ENCODE measurements around the gene NDUFB10. TPM values are rescaled to one million over a fixed set of nuclear protein-coding genes. Genes with fewer than 3 reads are reported as not detected.

Gene NDUFB10
- total RNA-seq, 1 donor from 2014 or later: 126 TPM

DNA sequence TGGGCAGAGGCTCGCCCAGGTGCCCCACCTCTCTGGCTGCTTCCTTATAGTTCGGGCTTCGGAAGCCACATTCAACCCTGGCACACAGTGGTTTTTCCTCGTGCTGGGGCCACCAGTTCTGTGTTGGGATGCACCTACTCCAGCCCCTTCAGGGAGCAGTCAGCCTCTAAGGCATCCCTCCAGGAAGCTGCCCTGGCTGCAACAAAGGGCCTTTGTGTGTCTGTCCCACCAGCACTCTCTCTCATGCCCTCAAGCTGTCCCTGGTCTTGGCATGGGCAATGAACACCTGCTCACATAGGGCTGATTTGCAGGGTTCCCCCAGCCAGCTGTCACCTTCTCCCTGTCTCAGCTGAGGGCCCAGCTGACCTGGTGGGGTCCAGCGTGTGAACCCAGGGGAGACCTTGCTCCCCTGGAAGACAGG, 22.7 kb downstream of the NDUFB10 start:
- no peak for DNase-seq (ENCODE audit: extremely low spot score, unreplicated experiment)
- TF ChIP-seq, protein P1, sequence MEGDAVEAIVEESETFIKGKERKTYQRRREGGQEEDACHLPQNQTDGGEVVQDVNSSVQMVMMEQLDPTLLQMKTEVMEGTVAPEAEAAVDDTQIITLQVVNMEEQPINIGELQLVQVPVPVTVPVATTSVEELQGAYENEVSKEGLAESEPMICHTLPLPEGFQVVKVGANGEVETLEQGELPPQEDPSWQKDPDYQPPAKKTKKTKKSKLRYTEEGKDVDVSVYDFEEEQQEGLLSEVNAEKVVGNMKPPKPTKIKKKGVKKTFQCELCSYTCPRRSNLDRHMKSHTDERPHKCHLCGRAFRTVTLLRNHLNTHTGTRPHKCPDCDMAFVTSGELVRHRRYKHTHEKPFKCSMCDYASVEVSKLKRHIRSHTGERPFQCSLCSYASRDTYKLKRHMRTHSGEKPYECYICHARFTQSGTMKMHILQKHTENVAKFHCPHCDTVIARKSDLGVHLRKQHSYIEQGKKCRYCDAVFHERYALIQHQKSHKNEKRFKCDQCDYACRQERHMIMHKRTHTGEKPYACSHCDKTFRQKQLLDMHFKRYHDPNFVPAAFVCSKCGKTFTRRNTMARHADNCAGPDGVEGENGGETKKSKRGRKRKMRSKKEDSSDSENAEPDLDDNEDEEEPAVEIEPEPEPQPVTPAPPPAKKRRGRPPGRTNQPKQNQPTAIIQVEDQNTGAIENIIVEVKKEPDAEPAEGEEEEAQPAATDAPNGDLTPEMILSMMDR (IDR thresholded peaks at IDR 0.05): no peak
- no peaks in the 10 kb centered on the region for H3K9me3 Mint-ChIP-seq (ENCODE audit: unreplicated experiment)
- H3K27ac Mint-ChIP-seq (ENCODE audit: unreplicated experiment): no peak overlapping the region
- H3K4me3 Mint-ChIP-seq (ENCODE audit: unreplicated experiment): no peak overlapping the region
- H3K4me1 Mint-ChIP-seq (ENCODE audit: unreplicated experiment): peaks cover 11% of the 10 kb centered on the region
- H3K36me3 Mint-ChIP-seq (ENCODE audit: unreplicated experiment): peaks cover 9% of the 10 kb centered on the region
- H3K27me3 Mint-ChIP-seq (ENCODE audit: unreplicated experiment): peaks cover 9% of the 10 kb centered on the region

DNA sequence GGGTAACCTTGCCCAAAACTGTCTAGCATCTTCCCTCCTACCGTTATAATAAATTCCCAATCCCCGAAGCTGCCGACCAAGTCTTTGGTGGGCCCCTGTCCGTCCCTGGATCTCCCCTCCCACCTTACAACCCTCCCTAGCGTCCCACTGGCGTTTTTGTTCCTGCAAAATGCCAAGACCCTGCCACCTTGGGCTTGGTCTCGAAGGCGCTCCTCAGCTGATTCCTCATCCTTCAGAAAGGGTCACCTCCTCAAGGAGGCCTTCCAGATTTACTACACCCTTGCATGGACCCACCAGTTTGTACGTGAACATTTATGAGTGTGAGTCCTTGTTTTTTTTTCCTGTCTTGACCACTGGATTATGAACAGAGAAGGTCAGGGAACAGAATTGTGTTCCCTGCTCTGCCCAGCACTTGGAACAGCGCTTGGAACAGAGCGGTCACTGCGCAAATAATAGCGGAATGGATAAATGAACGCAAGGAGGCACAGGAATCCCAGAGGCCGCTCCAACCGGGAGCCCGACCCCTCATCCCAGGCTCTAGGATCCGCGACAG, 23.7 kb downstream of the NDUFB10 start:
- Mint-ChIP-seq H3K4me1 (ENCODE audit: unreplicated experiment) (peaks cover 11% of the 10 kb centered on the region), H3K27ac (ENCODE audit: unreplicated experiment) (no peak overlapping the region), H3K9me3 (ENCODE audit: unreplicated experiment) (no peaks in the 10 kb centered on the region), H3K4me3 (ENCODE audit: unreplicated experiment) (peak overlapping the region; percentile 71), H3K36me3 (ENCODE audit: unreplicated experiment) (peaks cover 9% of the 10 kb centered on the region), H3K27me3 (ENCODE audit: unreplicated experiment) (peaks cover 9% of the 10 kb centered on the region)
- TF ChIP-seq, protein P1 (IDR thresholded peaks at IDR 0.05): no peak
- DNase-seq (ENCODE audit: extremely low spot score, unreplicated experiment): no peak

DNA sequence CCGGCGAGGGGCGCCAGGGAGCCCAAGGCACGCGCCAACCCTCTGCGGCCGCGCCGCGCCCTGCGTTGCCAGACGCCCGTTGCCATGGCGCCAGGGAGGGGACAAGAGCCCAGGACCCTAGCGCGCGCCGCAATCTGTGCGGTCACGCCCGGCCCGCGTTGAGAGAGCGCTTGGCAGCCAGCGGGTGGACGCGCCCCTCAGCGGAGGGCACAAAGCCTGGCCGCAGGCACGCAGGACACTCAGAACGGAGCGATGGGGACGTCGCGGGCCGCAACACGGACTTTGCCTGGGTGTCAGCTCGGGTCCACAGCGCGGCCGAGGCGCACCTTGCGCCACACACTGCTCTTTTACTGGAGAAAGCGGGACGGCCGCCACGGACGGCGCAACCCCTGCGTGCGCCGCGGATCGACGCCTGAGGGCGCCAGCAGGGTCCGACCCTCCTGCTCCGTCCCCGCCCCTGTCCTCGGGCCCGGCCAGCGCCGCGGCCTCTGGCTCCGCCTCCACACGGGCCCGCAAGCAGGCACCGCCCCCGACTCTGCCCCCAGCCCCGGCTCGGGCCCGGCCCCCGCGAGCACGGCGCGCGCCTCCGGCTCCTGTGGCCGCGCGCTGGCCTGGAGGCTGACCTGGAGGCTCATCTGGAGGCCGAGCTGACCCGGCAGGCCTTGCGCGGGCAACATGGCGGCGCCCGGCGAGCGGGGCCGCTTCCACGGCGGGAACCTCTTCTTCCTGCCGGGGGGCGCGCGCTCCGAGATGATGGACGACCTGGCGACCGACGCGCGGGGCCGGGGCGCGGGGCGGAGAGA, 24.4 kb downstream of the NDUFB10 start, which contains the start of gene GFER:
Gene GFER (plus strand): TSS at position 650 of the 803 bp plus-strand sequence. CDS start 26 bp downstream, at position 676.
- Mint-ChIP-seq H3K36me3 (ENCODE audit: unreplicated experiment) (peaks cover 9% of the 10 kb centered on the region), H3K27me3 (ENCODE audit: unreplicated experiment) (peaks cover 12% of the 10 kb centered on the region), H3K4me1 (ENCODE audit: unreplicated experiment) (peaks cover 11% of the 10 kb centered on the region), H3K9me3 (ENCODE audit: unreplicated experiment) (no peaks in the 10 kb centered on the region), H3K27ac (ENCODE audit: unreplicated experiment) (peak within 1 kb of the TSS; percentile 78), H3K4me3 (ENCODE audit: unreplicated experiment) (peak within 1 kb of the TSS; percentile 80)
- TF ChIP-seq, protein P1 (IDR thresholded peaks at IDR 0.05): peak; percentile 53
- peak; percentile 97 for DNase-seq (ENCODE audit: extremely low spot score, unreplicated experiment)

DNA sequence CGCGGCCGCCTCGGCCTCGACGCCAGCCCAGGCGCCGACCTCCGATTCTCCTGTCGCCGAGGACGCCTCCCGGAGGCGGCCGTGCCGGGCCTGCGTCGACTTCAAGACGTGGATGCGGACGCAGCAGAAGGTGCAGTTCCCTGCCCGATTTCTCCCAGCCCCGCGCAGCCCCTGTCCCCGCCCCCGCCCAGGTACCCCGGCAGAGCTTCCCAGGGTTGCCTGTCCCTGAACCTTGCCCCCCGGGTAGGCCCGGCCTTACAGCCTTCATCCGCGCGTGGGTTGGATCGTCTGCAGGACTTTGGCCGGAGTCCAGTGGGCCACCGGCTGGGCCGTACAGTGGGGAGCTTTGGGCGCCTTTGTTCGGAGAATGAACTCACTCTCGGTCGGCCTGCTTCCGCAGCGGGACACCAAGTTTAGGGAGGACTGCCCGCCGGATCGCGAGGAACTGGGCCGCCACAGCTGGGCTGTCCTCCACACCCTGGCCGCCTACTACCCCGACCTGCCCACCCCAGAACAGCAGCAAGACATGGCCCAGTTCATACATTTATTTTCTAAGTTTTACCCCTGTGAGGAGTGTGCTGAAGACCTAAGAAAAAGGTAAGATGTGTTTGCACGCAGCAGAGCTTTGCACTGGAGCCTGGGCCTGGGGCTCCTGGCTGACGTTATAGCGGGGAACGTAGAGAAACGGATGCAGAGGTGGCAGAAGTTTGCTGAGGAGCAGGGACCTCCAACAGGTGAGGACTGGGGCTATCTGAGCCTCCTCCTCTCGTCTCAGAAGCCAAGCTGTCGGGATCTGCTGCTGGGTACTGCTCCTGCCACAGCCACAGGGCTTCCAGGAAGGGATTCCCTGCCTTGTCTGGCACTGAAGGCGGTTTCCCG, 25.2 kb downstream of the NDUFB10 start:
- DNase-seq (ENCODE audit: extremely low spot score, unreplicated experiment): no peak

More for the DNA sequence above, 25.2 kb downstream of the NDUFB10 start:
- Mint-ChIP-seq H3K4me1 (ENCODE audit: unreplicated experiment) (peaks cover 14% of the 10 kb centered on the region), H3K4me3 (ENCODE audit: unreplicated experiment) (peak overlapping the region; percentile 80), H3K27ac (ENCODE audit: unreplicated experiment) (no peak overlapping the region), H3K27me3 (ENCODE audit: unreplicated experiment) (peaks cover 19% of the 10 kb centered on the region), H3K36me3 (ENCODE audit: unreplicated experiment) (peaks cover 9% of the 10 kb centered on the region), H3K9me3 (ENCODE audit: unreplicated experiment) (no peaks in the 10 kb centered on the region)
- TF ChIP-seq, protein P1 (IDR thresholded peaks at IDR 0.05): no peak
